GM12878 (cell line): ENCODE data around the gene RAPGEF4. TPM values are rescaled to one million over a fixed set of nuclear protein-coding genes. Genes with fewer than 3 reads are reported as not detected.

Experiments used
- ATAC-seq: fragments of 200-7000 bp; cut with Tn5 transposase; 3 replicates; pipeline ENCODE4 v1.9.1; 2020; ENCODE audit warnings: mild to moderate bottlenecking, moderate library complexity
- BruUV-seq: library from RNA; stranded (reverse); fragments of 400-500 nt; replicated peaks from 2 replicates; lab custom pipeline; 2021; lab: Mats Ljungman, UMichigan
- CTCF ChIA-PET: fragments of 300-600 bp; sonication (Branson Sonifier 250); formaldehyde crosslinking; extraction: SDS; loops from one replicate; lab custom pipeline; 2021; ENCODE audit warnings: inconsistent platforms; lab: Yijun Ruan, JAX
- POLR2A ChIA-PET: fragments of 350-600 bp; formaldehyde crosslinking; extraction: SDS; loops from one replicate; lab custom pipeline; 2021; ENCODE audit warnings: inconsistent platforms; lab: Charles Lee
- RAD21 ChIA-PET: fragments of 300-600 bp; sonication (Branson Sonifier 250); formaldehyde crosslinking; loops from one replicate; lab custom pipeline; 2023; ENCODE audit warnings: antibody characterized with exemption; ENCODE audit not compliant: unreplicated experiment; lab: Charles Lee
- SMC1A ChIA-PET: fragments of 300-600 bp; sonication (Branson Sonifier 250); formaldehyde crosslinking; loops from one replicate; lab custom pipeline; 2023; ENCODE audit not compliant: unreplicated experiment, uncharacterized antibody; lab: Charles Lee
- DNase-seq: peaks from one replicate; pipeline ENCODE4 v3.0.0-alpha.2; 2011; ENCODE audit warnings: low read depth, low spot score
- FAIRE-seq: peaks from 3 replicates; lab custom pipeline; 2011; peaks lifted over from hg19 to GRCh38; lab: Jason Lieb, UNC
- H2AFZ ChIP-seq: 2 replicates; pipeline ENCODE4 v1.6.0; 2011; ENCODE audit warnings: low read depth, low read length, control low read depth; ENCODE audit not compliant: control insufficient read depth
- H3K27ac ChIP-seq: 2 replicates; pipeline ENCODE4 v1.5.1; 2011; ENCODE audit warnings: control low read depth; ENCODE audit not compliant: control insufficient read depth, insufficient read depth
- H3K27me3 ChIP-seq, 2 experiments: replicated peaks in 1 of 2; 2 replicates each; pipeline versions ENCODE4 v1.6.0 to v1.6.1; 2011; ENCODE audit warnings: low read length in 1 of 2; ENCODE audit not compliant: control insufficient read depth in 2 of 2, insufficient read depth in 2 of 2
- H3K36me3 ChIP-seq, 2 experiments: 2 replicates each; pipeline ENCODE4 v1.5.1; 2011; ENCODE audit warnings: low read length in 1 of 2; ENCODE audit not compliant: control insufficient read depth in 2 of 2, insufficient read depth in 2 of 2
- H3K4me1 ChIP-seq: 2 replicates; pipeline ENCODE4 v1.6.1; 2011; ENCODE audit warnings: mild to moderate bottlenecking, low read length, moderate library complexity, mixed read lengths; ENCODE audit not compliant: control insufficient read depth, insufficient read depth
- H3K4me2 ChIP-seq: 2 replicates; pipeline ENCODE4 v1.6.0; 2011; ENCODE audit warnings: control low read depth; ENCODE audit not compliant: control insufficient read depth, insufficient read depth
- H3K4me3 ChIP-seq: fragments of 200-600 bp; sonication (generic); 2 replicates; pipeline ENCODE4 v1.5.1; 2016
- H3K79me2 ChIP-seq: 2 replicates; pipeline ENCODE4 v1.6.0; 2011; ENCODE audit warnings: low read length; ENCODE audit not compliant: control insufficient read depth, insufficient read depth
- H3K9ac ChIP-seq: 2 replicates; pipeline ENCODE4 v1.8.0; 2011; ENCODE audit warnings: low read length, control low read depth, mixed read lengths; ENCODE audit not compliant: control insufficient read depth, insufficient read depth
- H3K9me3 ChIP-seq: replicated peaks from 3 replicates; pipeline ENCODE4 v1.5.1; 2011; ENCODE audit warnings: mild to moderate bottlenecking, low read length; ENCODE audit not compliant: control insufficient read depth, insufficient read depth
- H4K20me1 ChIP-seq: 2 replicates; pipeline ENCODE4 v1.6.0; 2011; ENCODE audit not compliant: control insufficient read depth, insufficient read depth
- BHLHE40 ChIP-seq, 2 experiments: fragments of 450-650 bp in 1 of 2; IDR thresholded peaks; 2 replicates each; pipeline ENCODE4 v1.6.1; 2011 to 2017; ENCODE audit warnings: low read depth in 2 of 2, borderline replicate concordance in 1 of 2, improper control_type of control experiment in 1 of 2, low read length in 1 of 2, mild to moderate bottlenecking in 1 of 2
- EED ChIP-seq: sonication (generic); IDR thresholded peaks from 2 replicates; pipeline ENCODE4 v1.6.1; 2016; ENCODE audit warnings: antibody characterized with exemption, low read depth
- MEF2B ChIP-seq: fragments of 450-650 bp; IDR thresholded peaks from 2 replicates; pipeline ENCODE4 v1.6.1; 2018; ENCODE audit warnings: mild to moderate bottlenecking, moderate library complexity; ENCODE audit not compliant: partially characterized antibody, poor library complexity, severe bottlenecking
- MTA3 ChIP-seq: IDR thresholded peaks from 2 replicates; pipeline ENCODE4 v1.6.1; 2012; ENCODE audit warnings: low read length, inconsistent platforms, borderline replicate concordance
- NRF1 ChIP-seq: conservative IDR thresholded peaks from 2 replicates; pipeline ENCODE4 v1.6.1; 2011; ENCODE audit warnings: mild to moderate bottlenecking, low read depth, low read length, improper control_type of control experiment
- SMARCA5 ChIP-seq: fragments of 450-650 bp; IDR thresholded peaks from 2 replicates; pipeline ENCODE4 v1.6.1; 2017; ENCODE audit warnings: mild to moderate bottlenecking
- WGBS: methylation state at CpG from one replicate; pipeline ENCODE4 v1.1.6; 2016; ENCODE audit warnings: low lambda C conversion rate; ENCODE audit not compliant: insufficient replicate concordance, insufficient coverage; ENCODE audit errors: missing lambda C conversion rate; 5-methylcytosine and 5-hydroxymethylcytosine counted together
- in situ Hi-C: fragments of 300-500 bp; cut with MboI; formaldehyde crosslinking; loops from 9 replicates; pipeline ENCODE4 v1.14.3; 2018; ENCODE audit warnings: mixed read lengths
- intact Hi-C: fragments of 100-400 bp; cut with micrococcal nuclease; formaldehyde crosslinking; loops from one replicate; pipeline ENCODE4 v1.14.2; 2022; ENCODE audit not compliant: unreplicated experiment
- polyA plus RNA-seq, 11 experiments: library from polyadenylated mRNA; depleted of rRNA in 4 of 11; unstranded in 6 of 11; stranded (reverse) in 5 of 11; fragments of >200 nt; fragmentation: Nextera tagmentation in 4 of 11; fragmentation: Illumina TruSeq in 1 of 11; extraction: Ambion mirVana in 4 of 11; extraction: Trizol in 1 of 11; gene quantifications; 1 replicate in 1 of 11; 2 replicates in 10 of 11; pipeline versions ENCODE4 v1.2.1 to v1.2.3, GENCODE V29; 2011 to 2016; ENCODE audit warnings: inconsistent platforms in 2 of 11, missing spikeins in 2 of 11, low read depth in 1 of 11
- total RNA-seq, 4 experiments: library from RNA; depleted of rRNA in 3 of 4; stranded (reverse); fragments of >200 nt in 3 of 4; fragmentation: Illumina TruSeq in 1 of 4; extraction: Trizol in 1 of 4; gene quantifications; 2 replicates each; pipeline versions ENCODE4 v1.2.1 to v1.2.3, GENCODE V29; 2013 to 2021
- TF ChIP-seq, protein P1 (sequence below): fragments of 450-650 bp; IDR thresholded peaks from 2 replicates; pipeline ENCODE4 v1.6.1; 2017; ENCODE audit warnings: mild to moderate bottlenecking, moderate library complexity

The RAPGEF4 gene
- total and polyA plus RNA-seq, 10 of the 15 experiments (the other 5 are each of a cell fraction or from before 2014, with no cell fraction given), result 0.18 TPM; not detected in 8

DNA sequence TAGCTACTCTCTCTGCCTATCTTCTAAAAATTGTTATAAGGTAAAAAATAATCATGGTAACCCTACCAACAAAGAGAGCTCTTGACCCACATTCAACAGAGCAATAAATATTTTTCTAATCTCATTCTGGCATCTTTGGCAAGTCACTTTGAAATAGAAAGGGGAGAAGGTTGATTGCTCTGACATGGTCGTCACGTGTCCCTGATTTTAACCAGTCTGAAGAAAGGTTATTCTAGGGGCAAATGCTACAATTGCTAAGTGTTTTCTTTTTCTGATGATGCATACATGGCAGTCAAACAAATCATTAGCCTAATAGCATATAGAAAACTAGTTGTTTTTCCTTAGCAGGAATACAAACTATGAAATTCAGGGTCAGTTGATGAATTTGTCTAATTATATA lies 186.7 kb downstream of the RAPGEF4 start:
- WGBS, result 79% methylated on average over 2 of the region's 2 CpGs
- Histone ChIP-seq H3K4me1 (peaks cover 10% of the 10 kb centered on the region), H3K36me3 (no peaks in the 10 kb centered on the region), H3K9me3 (no peaks in the 10 kb centered on the region), H3K79me2 (no peaks in the 10 kb centered on the region), H3K4me3 (no peak overlapping the region), H4K20me1 (no peaks in the 10 kb centered on the region), H3K27me3 (no peaks in the 10 kb centered on the region), H3K4me2 (no peak overlapping the region), H3K27ac (no peak overlapping the region), H3K9ac (no peak overlapping the region), H2AFZ (no peak overlapping the region)
- no peak for DNase-seq
- ChIA-PET POLR2A (no interaction called here), CTCF (interaction anchor here (3.0 kb wide), 1 partner anchor 10 kb away, joined by 16 read pairs; no protein-coding TSS in a partner anchor), RAD21 (interaction anchor here (1.8 kb wide), 1 partner anchor 10 kb away, joined by 4 read pairs; no protein-coding TSS in a partner anchor), SMC1A (no interaction called here)
- intact Hi-C loops, result no loop called here
- FAIRE-seq, result no peak
- in situ Hi-C loops, result no loop called here
- BruUV-seq, result no TSS peak
- no peak for ATAC-seq
- TF ChIP-seq, protein P1, sequence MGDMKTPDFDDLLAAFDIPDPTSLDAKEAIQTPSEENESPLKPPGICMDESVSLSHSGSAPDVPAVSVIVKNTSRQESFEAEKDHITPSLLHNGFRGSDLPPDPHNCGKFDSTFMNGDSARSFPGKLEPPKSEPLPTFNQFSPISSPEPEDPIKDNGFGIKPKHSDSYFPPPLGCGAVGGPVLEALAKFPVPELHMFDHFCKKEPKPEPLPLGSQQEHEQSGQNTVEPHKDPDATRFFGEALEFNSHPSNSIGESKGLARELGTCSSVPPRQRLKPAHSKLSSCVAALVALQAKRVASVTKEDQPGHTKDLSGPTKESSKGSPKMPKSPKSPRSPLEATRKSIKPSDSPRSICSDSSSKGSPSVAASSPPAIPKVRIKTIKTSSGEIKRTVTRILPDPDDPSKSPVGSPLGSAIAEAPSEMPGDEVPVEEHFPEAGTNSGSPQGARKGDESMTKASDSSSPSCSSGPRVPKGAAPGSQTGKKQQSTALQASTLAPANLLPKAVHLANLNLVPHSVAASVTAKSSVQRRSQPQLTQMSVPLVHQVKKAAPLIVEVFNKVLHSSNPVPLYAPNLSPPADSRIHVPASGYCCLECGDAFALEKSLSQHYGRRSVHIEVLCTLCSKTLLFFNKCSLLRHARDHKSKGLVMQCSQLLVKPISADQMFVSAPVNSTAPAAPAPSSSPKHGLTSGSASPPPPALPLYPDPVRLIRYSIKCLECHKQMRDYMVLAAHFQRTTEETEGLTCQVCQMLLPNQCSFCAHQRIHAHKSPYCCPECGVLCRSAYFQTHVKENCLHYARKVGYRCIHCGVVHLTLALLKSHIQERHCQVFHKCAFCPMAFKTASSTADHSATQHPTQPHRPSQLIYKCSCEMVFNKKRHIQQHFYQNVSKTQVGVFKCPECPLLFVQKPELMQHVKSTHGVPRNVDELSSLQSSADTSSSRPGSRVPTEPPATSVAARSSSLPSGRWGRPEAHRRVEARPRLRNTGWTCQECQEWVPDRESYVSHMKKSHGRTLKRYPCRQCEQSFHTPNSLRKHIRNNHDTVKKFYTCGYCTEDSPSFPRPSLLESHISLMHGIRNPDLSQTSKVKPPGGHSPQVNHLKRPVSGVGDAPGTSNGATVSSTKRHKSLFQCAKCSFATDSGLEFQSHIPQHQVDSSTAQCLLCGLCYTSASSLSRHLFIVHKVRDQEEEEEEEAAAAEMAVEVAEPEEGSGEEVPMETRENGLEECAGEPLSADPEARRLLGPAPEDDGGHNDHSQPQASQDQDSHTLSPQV, result no peak
- no peak for TF ChIP-seq SMARCA5
- no peak for TF ChIP-seq MEF2B
- no peak for TF ChIP-seq NRF1
- no peak for TF ChIP-seq BHLHE40 (IDR thresholded peaks at IDR 0.05; ENCODE audit: borderline replicate concordance in 1 of 2, low read depth in 2 of 2, low read length in 1 of 2)
- TF ChIP-seq MTA3, result no peak
- no peak for TF ChIP-seq EED
